IMR-90 (cell line): ENCODE data around the gene TDRD12. TPM values are rescaled to one million over a fixed set of nuclear protein-coding genes. Genes with fewer than 3 reads are reported as not detected.

Source experiments
- ATAC-seq: fragments of 200-7000 bp; cut with Tn5 transposase; 2 replicates; pipeline ENCODE4 v1.9.1; 2020; ENCODE audit warnings: low read depth, mild to moderate bottlenecking, moderate library complexity
- BruUV-seq: library from RNA; stranded (reverse); fragments of 400-500 nt; replicated peaks from 2 replicates; lab custom pipeline; 2021; lab: Mats Ljungman, UMichigan
- CTCF ChIA-PET: fragments of 300-600 bp; formaldehyde crosslinking; extraction: SDS; loops from one replicate; lab custom pipeline; 2021; ENCODE audit warnings: antibody characterized with exemption; lab: Yijun Ruan, JAX
- POLR2A ChIA-PET: fragments of 300-600 bp; sonication (Branson Sonifier 250); formaldehyde crosslinking; loops from one replicate; lab custom pipeline; 2022; ENCODE audit warnings: antibody characterized with exemption; ENCODE audit not compliant: unreplicated experiment; lab: Charles Lee
- DNase-seq: peaks from one replicate; pipeline ENCODE4 v3.0.0; 2013
- H2AFZ ChIP-seq: replicated peaks from 2 replicates; pipeline ENCODE3; 2013; ENCODE audit warnings: low read length, mild to moderate bottlenecking; ENCODE audit not compliant: poor library complexity
- H2AK5ac ChIP-seq: 2 replicates; pipeline ENCODE4 v1.6.1; 2013; ENCODE audit warnings: low read depth, low read length, inconsistent platforms
- H2AK9ac ChIP-seq: replicated peaks from 2 replicates; pipeline ENCODE3; 2013; ENCODE audit warnings: mild to moderate bottlenecking, low read depth, low read length, moderate library complexity; ENCODE audit not compliant: poor library complexity
- H2BK120ac ChIP-seq: 2 replicates; pipeline ENCODE4 v1.6.1; 2013; ENCODE audit warnings: low read depth, low read length, inconsistent platforms
- H2BK15ac ChIP-seq: 3 replicates; pipeline ENCODE4 v1.6.1; 2013; ENCODE audit warnings: low read depth, low read length, inconsistent platforms
- H2BK20ac ChIP-seq: 2 replicates; pipeline ENCODE4 v1.6.1; 2013; ENCODE audit warnings: low read depth, mild to moderate bottlenecking, inconsistent platforms, low read length, moderate library complexity
- H2BK5ac ChIP-seq: 2 replicates; pipeline ENCODE4 v1.6.1; 2013; ENCODE audit warnings: mild to moderate bottlenecking, low read depth, low read length, inconsistent platforms; ENCODE audit not compliant: poor library complexity, severe bottlenecking
- H3K14ac ChIP-seq: replicated peaks from 2 replicates; pipeline ENCODE4 v1.6.1; 2013; ENCODE audit warnings: low read depth, low read length, inconsistent platforms
- H3K18ac ChIP-seq: 2 replicates; pipeline ENCODE4 v1.6.1; 2013; ENCODE audit warnings: low read depth, low read length, control low read depth
- H3K23ac ChIP-seq: 2 replicates; pipeline ENCODE4 v1.6.1; 2013; ENCODE audit warnings: low read depth, low read length, inconsistent platforms
- H3K27ac ChIP-seq: 2 replicates; pipeline ENCODE4 v1.5.1; 2013; ENCODE audit warnings: mild to moderate bottlenecking, control low read depth, low read length; ENCODE audit not compliant: insufficient read depth
- H3K27me3 ChIP-seq: 2 replicates; pipeline ENCODE4 v1.6.1; 2013; ENCODE audit warnings: low read length; ENCODE audit not compliant: control insufficient read depth, insufficient read depth
- H3K36me3 ChIP-seq: 2 replicates; pipeline ENCODE4 v1.6.1; 2013; ENCODE audit warnings: low read length, mixed read lengths; ENCODE audit not compliant: control insufficient read depth, insufficient read depth
- H3K4ac ChIP-seq: 2 replicates; pipeline ENCODE4 v1.6.1; 2013; ENCODE audit warnings: low read depth, low read length, inconsistent platforms
- H3K4me1 ChIP-seq: 2 replicates; pipeline ENCODE4 v1.6.1; 2013; ENCODE audit warnings: low read length, mixed read lengths; ENCODE audit not compliant: control insufficient read depth, insufficient read depth
- H3K4me2 ChIP-seq: 2 replicates; pipeline ENCODE4 v1.6.1; 2013; ENCODE audit warnings: low read depth, mild to moderate bottlenecking, control low read depth, low read length, moderate library complexity
- H3K4me3 ChIP-seq: 2 replicates; pipeline ENCODE4 v1.5.1; 2013; ENCODE audit warnings: low read depth, mild to moderate bottlenecking, control low read depth, low read length, moderate library complexity; ENCODE audit not compliant: insufficient read depth
- H3K56ac ChIP-seq: 2 replicates; pipeline ENCODE4 v1.6.1; 2013; ENCODE audit warnings: low read length, inconsistent platforms; ENCODE audit not compliant: insufficient read depth; ENCODE audit errors: extremely low read depth
- H3K79me1 ChIP-seq, 2 experiments: 2 replicates each; pipeline ENCODE4 v1.6.1; 2013; ENCODE audit warnings: low read length in 2 of 2, inconsistent platforms in 1 of 2, low read depth in 1 of 2
- H3K9ac ChIP-seq: 2 replicates; pipeline ENCODE4 v1.6.1; 2013; ENCODE audit warnings: low read depth, low read length, control low read depth
- H3K9me1 ChIP-seq: 2 replicates; pipeline ENCODE4 v1.6.1; 2013; ENCODE audit warnings: low read length, inconsistent platforms; ENCODE audit not compliant: insufficient read depth
- H3K9me3 ChIP-seq: 2 replicates; pipeline ENCODE4 v1.6.1; 2013; ENCODE audit warnings: low read length; ENCODE audit not compliant: control insufficient read depth, insufficient read depth
- H4K20me1 ChIP-seq: 2 replicates; pipeline ENCODE4 v1.6.1; 2013; ENCODE audit warnings: low read length, inconsistent platforms; ENCODE audit not compliant: insufficient read depth
- H4K5ac ChIP-seq: 2 replicates; pipeline ENCODE4 v1.6.1; 2013; ENCODE audit warnings: mild to moderate bottlenecking, low read depth, low read length, control low read depth
- H4K8ac ChIP-seq, 2 experiments: 2 replicates each; pipeline ENCODE4 v1.6.1; 2013; ENCODE audit warnings: low read depth in 2 of 2, low read length in 2 of 2, control low read depth in 1 of 2, inconsistent platforms in 1 of 2
- H4K91ac ChIP-seq: 2 replicates; pipeline ENCODE4 v1.6.1; 2013; ENCODE audit warnings: low read depth, low read length, inconsistent platforms; ENCODE audit not compliant: insufficient read depth
- CHD1 ChIP-seq: IDR thresholded peaks from 2 replicates; pipeline ENCODE4 v1.6.1; 2012; ENCODE audit warnings: low read depth, low read length, improper control_type of control experiment
- FOS ChIP-seq: fragments of 150-350 bp; IDR thresholded peaks from 2 replicates; pipeline ENCODE4 v1.6.1; 2016; ENCODE audit warnings: low read depth, low read length
- POLR2A ChIP-seq: IDR thresholded peaks from 2 replicates; pipeline ENCODE4 v1.6.1; 2012; ENCODE audit warnings: mild to moderate bottlenecking, low read depth, low read length
- RFX5 ChIP-seq: IDR thresholded peaks from 2 replicates; pipeline ENCODE4 v1.8.0; 2012; ENCODE audit warnings: low read depth, mild to moderate bottlenecking, low read length, moderate library complexity
- SMC3 ChIP-seq: fragments of 150-350 bp; IDR thresholded peaks from 2 replicates; pipeline ENCODE4 v1.6.1; 2016; ENCODE audit warnings: low read depth, mild to moderate bottlenecking, antibody characterized with exemption, low read length, moderate library complexity
- WGBS, 2 experiments: methylation state at CpG; one replicate each; pipeline versions ENCODE4 v1.1.5 to v1.1.7; 2013; ENCODE audit warnings: missing lambda C conversion rate in 2 of 2; ENCODE audit not compliant: insufficient read length in 1 of 2; ENCODE audit errors: extremely low coverage in 2 of 2; 5-methylcytosine and 5-hydroxymethylcytosine counted together
- dilution Hi-C: fragments of 300-500 bp; cut with HindIII; formaldehyde crosslinking; loops from one replicate; pipeline ENCODE4 v1.14.3; 2018; ENCODE audit warnings: low sequenced_read_pairs; ENCODE audit not compliant: unreplicated experiment
- in situ Hi-C: fragments of 300-500 bp; cut with MboI; formaldehyde crosslinking; loops from 3 replicates; pipeline ENCODE4 v1.14.3; 2019; ENCODE audit warnings: low sequenced_read_pairs, inconsistent platforms, mixed read lengths
- intact Hi-C: fragments of 100-400 bp; cut with micrococcal nuclease; formaldehyde crosslinking; loops from 2 replicates; pipeline ENCODE4 v1.10.0; 2022
- polyA plus RNA-seq, 3 experiments: library from polyadenylated mRNA; depleted of rRNA; stranded (reverse); fragments of >200 nt; gene quantifications; 2 replicates each; pipeline ENCODE4 v1.2.3, GENCODE V29; 2012; ENCODE audit warnings: low replicate concordance in 1 of 3
- total RNA-seq: library from RNA; depleted of rRNA; stranded (reverse); fragments of >200 nt; gene quantifications from 2 replicates; pipeline ENCODE4 v1.2.3, GENCODE V29; 2012

The TDRD12 gene
- total and polyA plus RNA-seq, 2 of the 4 experiments (the other 2 are of a cell fraction) = under 0.01 to 0.07 TPM

GRCh38 chr19:32837531-32837930, 118.0 kb downstream of the TDRD12 start:
- no peak overlapping the region for H2AK9ac ChIP-seq
- no peaks in the 10 kb centered on the region for H3K9me3 ChIP-seq
- no peak overlapping the region for H3K4ac ChIP-seq
- BruUV-seq = no TSS peak
- no peak overlapping the region for H3K4me2 ChIP-seq
- no peak overlapping the region for H2BK20ac ChIP-seq
- dilution Hi-C loops (no loop called here), intact Hi-C loops (no loop called here), in situ Hi-C loops (no loop called here)
- H4K5ac ChIP-seq = no peak overlapping the region
- no peaks in the 10 kb centered on the region for H4K20me1 ChIP-seq
- TF ChIP-seq CHD1 (no peak), FOS (no peak), SMC3 (no peak), POLR2A (no peak), RFX5 (no peak)
- no peak overlapping the region for H2AFZ ChIP-seq
- no peak overlapping the region for H3K14ac ChIP-seq
- H2BK5ac ChIP-seq = no peak overlapping the region
- ATAC-seq = no peak
- H3K36me3 ChIP-seq = no peaks in the 10 kb centered on the region
- no peak overlapping the region for H3K9ac ChIP-seq
- no peak overlapping the region for H3K23ac ChIP-seq
- no peak overlapping the region for H3K27ac ChIP-seq
- H3K56ac ChIP-seq = no peak overlapping the region
- no peak overlapping the region for H4K91ac ChIP-seq
- CTCF ChIA-PET = no interaction called here
- H2BK15ac ChIP-seq = no peak overlapping the region
- H3K4me3 ChIP-seq = no peak overlapping the region
- H3K4me1 ChIP-seq = no peaks in the 10 kb centered on the region
- WGBS, 2 experiments = no CpG with 5 or more reads among the region's 7 CpGs
- H3K79me1 ChIP-seq = no peaks in the 10 kb centered on the region
- no peak overlapping the region for H3K18ac ChIP-seq
- no peak overlapping the region for H2AK5ac ChIP-seq
- no peaks in the 10 kb centered on the region for H3K9me1 ChIP-seq
- POLR2A ChIA-PET = no interaction called here
- H3K27me3 ChIP-seq = no peaks in the 10 kb centered on the region
- no peak overlapping the region for H2BK120ac ChIP-seq
- H4K8ac ChIP-seq = no peak overlapping the region
- no peak for DNase-seq
